ENCODE measurements around the gene SPC24.
"Not testable (repeated sequence)": the region's sequence is repeated elsewhere in the genome, so short reads cannot be mapped to it uniquely, and the experiment has no call there.

Gene SPC24

GRCh38 chr19:11191934-11192333 lies 36.4 kb upstream of the SPC24 start:
- Histone ChIP-seq H3K9me3 (ENCODE audit: control insufficient read depth, low read length) (no peaks in the 10 kb centered on the region), H3K4me1 (ENCODE audit: control insufficient read depth, insufficient read depth, low read length, poor library complexity, severe bottlenecking) (peaks cover 11% of the 10 kb centered on the region), H3K27ac (ENCODE audit: insufficient read depth, low read length, poor library complexity, severe bottlenecking) (no peak overlapping the region), H3K4me3 (ENCODE audit: insufficient read depth, low read depth, low read length, poor library complexity, severe bottlenecking) (no peak overlapping the region), H3K27me3 (replicated peaks; ENCODE audit: control insufficient read depth, insufficient read depth, low read length, poor library complexity, severe bottlenecking) (no peaks in the 10 kb centered on the region), H3K36me3 (ENCODE audit: control insufficient read depth, insufficient read depth, low read length) (no peaks in the 10 kb centered on the region)
- no peak for DNase-seq

GRCh38 chr19:11191273-11191755 lies 35.7 kb upstream of the SPC24 start:
- no peaks in the 10 kb centered on the region for H3K27me3 ChIP-seq (replicated peaks; ENCODE audit: control insufficient read depth, insufficient read depth, low read length, poor library complexity, severe bottlenecking)
- no peaks in the 10 kb centered on the region for H3K9me3 ChIP-seq (ENCODE audit: control insufficient read depth, low read length)
- no peak for DNase-seq
- H3K4me3 ChIP-seq (ENCODE audit: insufficient read depth, low read depth, low read length, poor library complexity, severe bottlenecking), result no peak overlapping the region
- H3K36me3 ChIP-seq (ENCODE audit: control insufficient read depth, insufficient read depth, low read length), result no peaks in the 10 kb centered on the region
- peaks cover 6% of the 10 kb centered on the region for H3K4me1 ChIP-seq (ENCODE audit: control insufficient read depth, insufficient read depth, low read length, poor library complexity, severe bottlenecking)
- no peak overlapping the region for H3K27ac ChIP-seq (ENCODE audit: insufficient read depth, low read length, poor library complexity, severe bottlenecking)

- Histone ChIP-seq H3K4me3 (ENCODE audit: insufficient read depth, low read depth, low read length, poor library complexity, severe bottlenecking) (no peak overlapping the region), H3K36me3 (ENCODE audit: control insufficient read depth, insufficient read depth, low read length) (no peaks in the 10 kb centered on the region), H3K9me3 (ENCODE audit: control insufficient read depth, low read length) (no peaks in the 10 kb centered on the region), H3K27ac (ENCODE audit: insufficient read depth, low read length, poor library complexity, severe bottlenecking) (no peak overlapping the region), H3K4me1 (ENCODE audit: control insufficient read depth, insufficient read depth, low read length, poor library complexity, severe bottlenecking) (peaks cover 6% of the 10 kb centered on the region), H3K27me3 (replicated peaks; ENCODE audit: control insufficient read depth, insufficient read depth, low read length, poor library complexity, severe bottlenecking) (no peaks in the 10 kb centered on the region)
- DNase-seq, result no peak
These were observed 34.9 kb upstream of the SPC24 start for GRCh38 chr19:11190501-11190900.

- H3K4me3 ChIP-seq (ENCODE audit: insufficient read depth, low read depth, low read length, poor library complexity, severe bottlenecking), result no peak overlapping the region
- H3K36me3 ChIP-seq (ENCODE audit: control insufficient read depth, insufficient read depth, low read length), result no peaks in the 10 kb centered on the region
- H3K9me3 ChIP-seq (ENCODE audit: control insufficient read depth, low read length), result no peaks in the 10 kb centered on the region
- no peaks in the 10 kb centered on the region for H3K27me3 ChIP-seq (replicated peaks; ENCODE audit: control insufficient read depth, insufficient read depth, low read length, poor library complexity, severe bottlenecking)
- H3K4me1 ChIP-seq (ENCODE audit: control insufficient read depth, insufficient read depth, low read length, poor library complexity, severe bottlenecking), result no peaks in the 10 kb centered on the region
- no peak overlapping the region for H3K27ac ChIP-seq (ENCODE audit: insufficient read depth, low read length, poor library complexity, severe bottlenecking)
- DNase-seq, result no peak
These were observed 31.9 kb upstream of the SPC24 start for GRCh38 chr19:11187441-11187840.

- H3K4me3 ChIP-seq (ENCODE audit: insufficient read depth, low read depth, low read length, poor library complexity, severe bottlenecking), result no peak overlapping the region
- H3K4me1 ChIP-seq (ENCODE audit: control insufficient read depth, insufficient read depth, low read length, poor library complexity, severe bottlenecking), result peaks cover 5% of the 10 kb centered on the region
- H3K36me3 ChIP-seq (ENCODE audit: control insufficient read depth, insufficient read depth, low read length), result no peaks in the 10 kb centered on the region
- DNase-seq, result no peak
- H3K9me3 ChIP-seq (ENCODE audit: control insufficient read depth, low read length), result no peaks in the 10 kb centered on the region
- H3K27me3 ChIP-seq (replicated peaks; ENCODE audit: control insufficient read depth, insufficient read depth, low read length, poor library complexity, severe bottlenecking), result no peaks in the 10 kb centered on the region
- no peak overlapping the region for H3K27ac ChIP-seq (ENCODE audit: insufficient read depth, low read length, poor library complexity, severe bottlenecking)
These were observed 27.4 kb upstream of the SPC24 start for GRCh38 chr19:11182994-11183393.

- H3K4me3 ChIP-seq (ENCODE audit: insufficient read depth, low read depth, low read length, poor library complexity, severe bottlenecking), result no peak overlapping the region
- DNase-seq, result no peak
- H3K36me3 ChIP-seq (ENCODE audit: control insufficient read depth, insufficient read depth, low read length), result no peaks in the 10 kb centered on the region
These were observed 25.9 kb upstream of the SPC24 start for GRCh38 chr19:11181488-11181887.

GRCh38 chr19:11180975-11181374 lies 25.4 kb upstream of the SPC24 start:
- not testable (repeated sequence) for DNase-seq; H3K27me3 ChIP-seq (replicated peaks; ENCODE audit: control insufficient read depth, insufficient read depth, low read length, poor library complexity, severe bottlenecking); H3K4me3 ChIP-seq (ENCODE audit: insufficient read depth, low read depth, low read length, poor library complexity, severe bottlenecking); H3K9me3 ChIP-seq (ENCODE audit: control insufficient read depth, low read length); H3K27ac ChIP-seq (ENCODE audit: insufficient read depth, low read length, poor library complexity, severe bottlenecking); H3K36me3 ChIP-seq (ENCODE audit: control insufficient read depth, insufficient read depth, low read length); H3K4me1 ChIP-seq (ENCODE audit: control insufficient read depth, insufficient read depth, low read length, poor library complexity, severe bottlenecking)

More at GRCh38 chr19:11181488-11181887, 25.9 kb upstream of the SPC24 start:
- Histone ChIP-seq H3K9me3 (ENCODE audit: control insufficient read depth, low read length) (no peaks in the 10 kb centered on the region), H3K27ac (ENCODE audit: insufficient read depth, low read length, poor library complexity, severe bottlenecking) (no peak overlapping the region), H3K27me3 (replicated peaks; ENCODE audit: control insufficient read depth, insufficient read depth, low read length, poor library complexity, severe bottlenecking) (no peaks in the 10 kb centered on the region), H3K4me1 (ENCODE audit: control insufficient read depth, insufficient read depth, low read length, poor library complexity, severe bottlenecking) (peaks cover 5% of the 10 kb centered on the region)

- DNase-seq, result no peak
- Histone ChIP-seq H3K36me3 (ENCODE audit: control insufficient read depth, insufficient read depth, low read length) (no peaks in the 10 kb centered on the region), H3K4me1 (ENCODE audit: control insufficient read depth, insufficient read depth, low read length, poor library complexity, severe bottlenecking) (peaks cover 5% of the 10 kb centered on the region), H3K27me3 (replicated peaks; ENCODE audit: control insufficient read depth, insufficient read depth, low read length, poor library complexity, severe bottlenecking) (no peaks in the 10 kb centered on the region), H3K9me3 (ENCODE audit: control insufficient read depth, low read length) (no peaks in the 10 kb centered on the region), H3K27ac (ENCODE audit: insufficient read depth, low read length, poor library complexity, severe bottlenecking) (no peak overlapping the region), H3K4me3 (ENCODE audit: insufficient read depth, low read depth, low read length, poor library complexity, severe bottlenecking) (no peak overlapping the region)
These were observed 24.8 kb upstream of the SPC24 start for GRCh38 chr19:11180346-11180745.

- H3K4me1 ChIP-seq (ENCODE audit: control insufficient read depth, insufficient read depth, low read length, poor library complexity, severe bottlenecking), result peaks cover 5% of the 10 kb centered on the region
- no peaks in the 10 kb centered on the region for H3K36me3 ChIP-seq (ENCODE audit: control insufficient read depth, insufficient read depth, low read length)
- H3K27me3 ChIP-seq (replicated peaks; ENCODE audit: control insufficient read depth, insufficient read depth, low read length, poor library complexity, severe bottlenecking), result no peaks in the 10 kb centered on the region
- no peaks in the 10 kb centered on the region for H3K9me3 ChIP-seq (ENCODE audit: control insufficient read depth, low read length)
- no peak overlapping the region for H3K4me3 ChIP-seq (ENCODE audit: insufficient read depth, low read depth, low read length, poor library complexity, severe bottlenecking)
- no peak overlapping the region for H3K27ac ChIP-seq (ENCODE audit: insufficient read depth, low read length, poor library complexity, severe bottlenecking)
- no peak for DNase-seq
These were observed 24.2 kb upstream of the SPC24 start for GRCh38 chr19:11179716-11180297.

GRCh38 chr19:11179145-11179465 lies 23.5 kb upstream of the SPC24 start:
- not testable (repeated sequence) for H3K27me3 ChIP-seq (replicated peaks; ENCODE audit: control insufficient read depth, insufficient read depth, low read length, poor library complexity, severe bottlenecking); H3K27ac ChIP-seq (ENCODE audit: insufficient read depth, low read length, poor library complexity, severe bottlenecking); H3K36me3 ChIP-seq (ENCODE audit: control insufficient read depth, insufficient read depth, low read length); DNase-seq; H3K4me1 ChIP-seq (ENCODE audit: control insufficient read depth, insufficient read depth, low read length, poor library complexity, severe bottlenecking); H3K4me3 ChIP-seq (ENCODE audit: insufficient read depth, low read depth, low read length, poor library complexity, severe bottlenecking); H3K9me3 ChIP-seq (ENCODE audit: control insufficient read depth, low read length)

Data from effector memory CD4-positive, alpha-beta T cell (primary cell).